Activated T-helper 1 cell treated with anti-CD3 and anti-CD28 coated beads, Interleukin-2, amount 50 U/mL, for 16 hours (primary cell): ENCODE results near the gene RAB6A.
"Not testable (repeated sequence)": the region's sequence is repeated elsewhere in the genome, so short reads cannot be mapped to it uniquely, and the experiment has no call there.

Source experiments
- DNase-seq, 2 donors: peaks; one replicate each; pipeline ENCODE4 v3.0.0-alpha.2; 2020; ENCODE audit warnings: low read depth in 1 of 2, low spot score in 1 of 2

The RAB6A gene

GRCh38 chr11:73766763-73767162 lies 5.9 kb upstream of the RAB6A start:
- no peak for DNase-seq

DNA sequence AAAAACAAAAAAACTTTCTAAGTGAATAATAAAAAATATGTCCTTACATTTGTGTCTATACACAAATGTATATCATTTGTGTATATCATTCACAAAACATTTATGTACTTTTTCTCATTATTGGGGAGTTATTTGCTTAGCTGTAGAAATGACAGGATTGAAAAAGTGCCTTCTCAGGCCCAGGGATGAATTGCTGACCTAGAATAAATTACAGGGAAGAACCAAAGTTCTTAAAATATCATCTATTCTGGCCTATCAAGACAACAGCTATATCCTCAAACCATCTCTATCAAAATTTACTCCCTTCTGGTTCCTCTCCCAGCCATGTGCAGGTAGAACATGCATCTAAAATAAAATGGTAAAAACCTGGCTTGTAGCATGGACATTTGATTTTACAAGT lies 1.9 kb upstream of the RAB6A start:
- no peak for DNase-seq

- no peak for DNase-seq
These were observed 600 bp upstream of the RAB6A start for GRCh38 chr11:73761403-73761945.

DNA sequence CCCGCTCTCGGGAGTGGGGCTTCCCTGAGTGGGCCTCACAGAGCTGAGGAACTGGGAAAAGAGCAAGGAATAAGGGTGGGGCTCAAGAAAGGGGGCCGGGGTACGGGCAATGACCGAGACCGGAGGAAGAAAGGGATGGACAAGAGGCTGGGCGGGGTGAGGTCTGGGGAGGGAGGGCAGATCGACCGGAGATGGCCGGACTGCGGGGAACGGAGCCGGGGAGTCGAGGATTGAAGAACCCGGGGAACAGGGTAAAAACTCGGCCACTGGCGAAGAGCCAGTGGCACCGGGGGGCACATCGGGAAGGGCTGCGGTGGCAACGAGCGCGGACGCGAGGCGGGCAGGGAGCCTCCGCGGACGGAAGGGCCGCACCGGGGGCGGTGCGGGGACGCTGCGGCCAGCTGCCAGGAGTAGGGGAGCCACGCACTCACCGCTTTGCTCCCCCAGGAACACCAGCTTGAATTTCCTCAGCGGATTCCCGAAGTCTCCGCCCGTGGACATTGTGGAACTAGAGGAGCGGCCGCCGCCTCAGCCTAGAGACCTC lies 667 bp downstream of the RAB6A start:
- DNase-seq: no peak

- DNase-seq: no peak
These were observed 1.2 kb downstream of the RAB6A start for GRCh38 chr11:73759610-73760134.

GRCh38 chr11:73758451-73758850 lies 2.4 kb downstream of the RAB6A start:
- DNase-seq: no peak

- DNase-seq: no peak
These were observed 3.3 kb downstream of the RAB6A start for GRCh38 chr11:73757598-73757997.

DNA sequence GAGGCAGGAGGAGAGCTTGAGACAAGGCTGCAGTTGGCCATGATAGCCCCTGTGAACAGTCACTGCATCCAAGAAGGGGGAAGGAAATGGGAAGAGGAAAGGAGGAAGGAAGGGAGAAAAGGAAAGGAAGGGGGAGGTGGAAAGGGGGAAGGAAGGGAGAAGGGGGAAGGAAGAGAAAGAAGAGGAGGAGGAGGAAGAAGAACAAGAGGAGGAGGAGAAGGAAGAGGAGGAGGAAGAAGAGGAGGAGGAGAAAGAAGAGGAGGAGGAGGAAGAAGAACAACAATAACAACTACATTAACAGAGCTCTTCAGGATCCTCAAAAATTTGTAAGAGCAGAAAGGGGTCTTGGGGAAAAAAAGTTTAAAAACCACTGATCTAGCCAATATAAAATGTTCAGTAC lies 5.2 kb downstream of the RAB6A start:
- no peak for DNase-seq

GRCh38 chr11:73753938-73754337 lies 6.9 kb downstream of the RAB6A start:
- DNase-seq: no peak

DNA sequence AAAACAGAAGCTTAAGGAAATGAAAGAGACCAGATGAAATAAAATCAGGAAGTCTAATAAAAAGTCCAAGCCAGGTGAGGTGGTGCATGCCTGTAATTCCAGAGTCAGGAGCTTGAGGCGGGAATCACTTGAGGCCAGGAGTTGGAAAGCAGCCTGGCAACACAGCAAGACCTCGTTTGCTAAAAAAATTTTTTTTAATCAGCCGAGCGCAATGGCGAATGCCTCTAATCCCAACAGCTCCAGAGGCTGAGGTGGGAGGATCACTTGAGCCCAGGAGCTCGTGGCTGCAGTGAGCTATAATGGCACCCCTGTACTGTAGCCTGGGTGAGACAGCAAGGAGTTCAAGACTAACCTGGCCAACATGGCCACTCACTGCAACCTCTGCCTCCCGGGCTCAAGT lies 8.0 kb downstream of the RAB6A start:
- no peak for DNase-seq

- no peak for DNase-seq
These were observed 8.5 kb downstream of the RAB6A start for GRCh38 chr11:73752216-73752867.

- DNase-seq: not testable (repeated sequence)
These were observed 10.0 kb downstream of the RAB6A start for GRCh38 chr11:73750862-73751261.

GRCh38 chr11:73750228-73750627 lies 10.6 kb downstream of the RAB6A start:
- DNase-seq: no peak

GRCh38 chr11:73749118-73749517 lies 11.8 kb downstream of the RAB6A start:
- DNase-seq: no peak

DNA sequence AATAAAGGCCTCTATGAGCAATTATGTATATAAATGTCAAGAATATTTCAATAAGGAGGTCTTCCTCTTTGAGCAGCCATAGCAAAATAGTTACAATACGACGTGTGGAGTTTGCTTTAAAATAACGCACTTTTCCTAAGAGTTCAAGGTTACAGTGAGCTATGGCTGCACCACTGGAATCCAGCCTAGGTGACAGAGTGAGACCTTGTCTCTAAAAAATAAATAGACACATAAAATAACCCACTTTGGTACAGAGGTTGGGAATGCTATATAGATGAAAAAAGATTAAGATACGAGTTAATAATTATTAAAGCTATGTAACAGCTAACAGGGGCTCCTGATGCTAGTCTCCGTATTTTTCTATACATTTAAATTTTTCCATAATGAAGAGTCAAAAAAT lies 12.6 kb downstream of the RAB6A start:
- DNase-seq: no peak

DNA sequence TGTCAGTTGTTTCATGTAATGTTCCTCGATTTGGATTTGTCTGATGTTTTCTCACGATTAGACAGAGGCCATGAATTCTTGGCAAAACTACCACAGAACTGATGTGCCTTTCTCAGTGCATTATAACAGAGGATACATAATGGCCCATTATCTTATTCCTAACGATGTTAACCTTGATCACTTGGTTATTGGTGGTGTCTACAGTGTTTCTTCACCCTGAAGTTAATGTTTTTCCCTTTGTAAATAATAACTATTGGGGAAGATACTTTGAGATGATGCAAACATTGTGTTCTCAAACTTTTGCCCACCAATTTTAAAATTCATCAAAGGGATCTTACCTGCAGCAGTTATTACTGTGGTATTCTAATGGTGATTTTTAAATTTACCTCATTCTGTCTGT lies 13.1 kb downstream of the RAB6A start:
- DNase-seq: no peak

GRCh38 chr11:73746701-73747100 lies 14.2 kb downstream of the RAB6A start:
- DNase-seq: no peak

DNA sequence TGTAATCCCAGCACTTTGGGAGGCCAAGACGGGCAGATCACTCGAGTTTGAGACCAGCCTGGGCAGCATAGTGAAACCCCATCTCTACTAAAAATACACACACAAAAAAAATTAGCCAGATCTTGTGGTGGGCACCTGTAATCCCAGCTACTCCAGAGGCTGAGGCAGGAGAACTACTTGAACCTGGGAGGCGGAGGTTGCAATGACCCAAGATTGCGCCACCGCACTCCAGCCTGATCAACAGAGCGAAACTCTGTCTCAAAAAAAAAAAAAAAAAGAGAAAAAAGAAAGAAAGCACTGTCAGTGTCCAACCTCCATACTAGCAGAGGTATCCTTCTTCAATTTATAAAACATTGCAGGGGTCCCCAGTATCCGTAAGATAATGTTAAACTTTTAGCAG lies 17.8 kb downstream of the RAB6A start:
- no peak for DNase-seq

- not testable (repeated sequence) for DNase-seq
These were observed 24.9 kb downstream of the RAB6A start for GRCh38 chr11:73735959-73736358.

DNA sequence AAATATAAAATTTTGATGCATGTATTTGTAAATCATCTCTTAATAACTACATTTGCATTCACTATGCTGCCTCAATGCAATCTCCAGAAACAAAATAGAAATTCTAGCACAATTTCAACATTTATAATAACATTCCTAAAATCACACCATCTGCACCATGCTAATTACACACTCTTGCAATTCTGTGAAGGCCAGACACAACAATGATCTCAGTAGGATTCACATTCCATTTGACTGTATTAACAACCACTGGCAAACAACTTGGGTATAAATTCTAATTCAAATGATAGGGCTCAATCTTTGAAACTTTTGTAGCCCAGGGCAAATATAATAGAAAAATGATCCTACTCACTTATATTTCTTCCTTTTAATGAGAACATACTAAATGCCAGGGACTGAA lies 25.9 kb downstream of the RAB6A start:
- no peak for DNase-seq

- DNase-seq: not testable (repeated sequence)
These were observed 26.9 kb downstream of the RAB6A start for GRCh38 chr11:73734011-73734410.

DNA sequence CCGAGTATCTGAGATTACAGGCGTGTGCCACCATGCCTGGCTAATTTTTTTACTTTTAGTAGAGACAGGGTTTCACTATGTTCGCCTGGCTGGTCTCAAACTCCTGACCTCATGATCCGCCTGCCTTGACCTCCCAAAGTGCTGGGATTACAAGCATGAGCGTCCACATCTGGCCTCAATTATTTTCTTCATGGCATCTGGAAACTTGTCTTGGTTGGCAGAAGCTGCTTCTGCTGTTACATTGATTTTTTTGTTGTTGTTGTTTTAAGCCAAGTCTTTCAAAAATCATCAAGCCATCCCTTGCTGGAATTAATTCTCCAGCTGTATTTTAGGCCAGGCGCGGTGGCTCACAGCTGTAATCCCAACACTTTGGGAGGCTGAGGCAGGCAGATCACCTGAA lies 27.9 kb downstream of the RAB6A start:
- not testable (repeated sequence) for DNase-seq
